GM13976 (cell line): ENCODE measurements around the gene SAG.

ENCODE experiments used
- DNase-seq: peaks from one replicate; pipeline ENCODE4 v3.0.0; 2012; ENCODE audit warnings: low spot score
- CTCF ChIP-seq: IDR thresholded peaks from 2 replicates; pipeline ENCODE4 v1.5.1; 2012; ENCODE audit warnings: borderline replicate concordance, mild to moderate bottlenecking; ENCODE audit not compliant: insufficient read depth; ENCODE audit errors: extremely low read depth, missing control alignments, control extremely low read depth
- in situ Hi-C: fragments of 300-500 bp; cut with MboI; formaldehyde crosslinking; loops from one replicate; pipeline ENCODE4 v1.12.0; 2022; ENCODE audit warnings: low sequenced_read_pairs, mixed read lengths, inconsistent platforms; ENCODE audit not compliant: unreplicated experiment

SAG gene

GRCh38 chr2:233367586-233367985 is 60.0 kb downstream of the SAG start:
- in situ Hi-C loops, result no loop called here
- TF ChIP-seq CTCF, result no peak
- no peak for DNase-seq

- TF ChIP-seq CTCF, result no peak
- no peak for DNase-seq
- in situ Hi-C loops, result no loop called here
These were observed 61.1 kb downstream of the SAG start for GRCh38 chr2:233368756-233369155.

- TF ChIP-seq CTCF, result no peak
- DNase-seq, result no peak
- in situ Hi-C loops, result no loop called here
These were observed 61.8 kb downstream of the SAG start for GRCh38 chr2:233369462-233369861.

GRCh38 chr2:233369897-233370685 is 62.5 kb downstream of the SAG start:
- DNase-seq, result no peak
- in situ Hi-C loops, result no loop called here
- no peak for TF ChIP-seq CTCF

GRCh38 chr2:233371641-233372040 is 64.0 kb downstream of the SAG start:
- no peak for TF ChIP-seq CTCF
- DNase-seq, result no peak
- in situ Hi-C loops, result no loop called here

- no peak for DNase-seq
- TF ChIP-seq CTCF, result no peak
- in situ Hi-C loops, result no loop called here
These were observed 65.2 kb downstream of the SAG start for GRCh38 chr2:233372855-233373254.
